ENCODE results near the gene SMARCC1.
"Not testable (repeated sequence)": the region's sequence is repeated elsewhere in the genome, so short reads cannot be mapped to it uniquely, and the experiment has no call there.

Gene SMARCC1

DNA sequence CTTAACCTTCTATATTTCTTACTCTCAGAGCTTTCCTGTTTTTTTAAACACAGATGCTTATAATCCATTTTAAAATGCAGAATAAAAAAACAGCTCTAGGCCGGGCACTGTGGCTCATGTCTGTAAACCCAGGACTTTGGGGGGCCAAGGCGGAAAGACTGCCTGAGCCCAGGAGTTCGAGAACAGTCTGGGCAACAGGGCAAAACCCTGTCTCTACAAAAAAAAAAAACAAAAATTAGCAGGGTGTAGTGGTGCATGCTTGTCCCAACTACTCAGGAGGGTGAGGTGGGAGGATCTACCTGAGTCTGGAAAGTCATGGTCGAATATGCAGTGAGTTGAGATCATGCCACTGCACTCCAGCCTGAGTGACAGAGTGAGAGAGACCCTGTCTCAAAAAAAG is 15.5 kb downstream of the SMARCC1 start:
- DNase-seq (ENCODE audit: insufficient read length, low spot score) = no peak
- FAIRE-seq = no peak
- TF ChIP-seq, protein P1, sequence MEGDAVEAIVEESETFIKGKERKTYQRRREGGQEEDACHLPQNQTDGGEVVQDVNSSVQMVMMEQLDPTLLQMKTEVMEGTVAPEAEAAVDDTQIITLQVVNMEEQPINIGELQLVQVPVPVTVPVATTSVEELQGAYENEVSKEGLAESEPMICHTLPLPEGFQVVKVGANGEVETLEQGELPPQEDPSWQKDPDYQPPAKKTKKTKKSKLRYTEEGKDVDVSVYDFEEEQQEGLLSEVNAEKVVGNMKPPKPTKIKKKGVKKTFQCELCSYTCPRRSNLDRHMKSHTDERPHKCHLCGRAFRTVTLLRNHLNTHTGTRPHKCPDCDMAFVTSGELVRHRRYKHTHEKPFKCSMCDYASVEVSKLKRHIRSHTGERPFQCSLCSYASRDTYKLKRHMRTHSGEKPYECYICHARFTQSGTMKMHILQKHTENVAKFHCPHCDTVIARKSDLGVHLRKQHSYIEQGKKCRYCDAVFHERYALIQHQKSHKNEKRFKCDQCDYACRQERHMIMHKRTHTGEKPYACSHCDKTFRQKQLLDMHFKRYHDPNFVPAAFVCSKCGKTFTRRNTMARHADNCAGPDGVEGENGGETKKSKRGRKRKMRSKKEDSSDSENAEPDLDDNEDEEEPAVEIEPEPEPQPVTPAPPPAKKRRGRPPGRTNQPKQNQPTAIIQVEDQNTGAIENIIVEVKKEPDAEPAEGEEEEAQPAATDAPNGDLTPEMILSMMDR (IDR thresholded peaks at IDR 0.05; ENCODE audit: insufficient read depth, missing control alignments) = no peak

DNA sequence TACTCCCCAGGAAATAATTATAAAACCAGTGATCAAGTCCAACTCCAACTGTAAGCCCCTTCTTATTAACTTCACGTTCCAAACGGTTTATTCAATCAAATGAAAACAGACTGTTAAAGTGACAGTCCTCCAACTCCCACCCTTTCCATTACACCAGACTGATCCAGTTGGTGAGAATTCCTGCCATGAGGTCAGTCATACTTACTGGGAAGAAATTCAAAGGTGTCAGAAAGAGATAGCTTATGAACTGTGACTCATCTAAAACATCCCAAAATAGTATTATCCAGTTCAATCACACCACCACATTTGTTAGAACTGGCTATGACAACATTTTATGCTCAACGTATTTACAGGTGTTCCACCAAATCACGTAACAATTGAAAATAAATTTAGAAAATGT is 19.5 kb downstream of the SMARCC1 start:
- TF ChIP-seq, protein P1 (IDR thresholded peaks at IDR 0.05; ENCODE audit: insufficient read depth, missing control alignments) = no peak
- FAIRE-seq = no peak
- no peak for DNase-seq (ENCODE audit: insufficient read length, low spot score)

DNA sequence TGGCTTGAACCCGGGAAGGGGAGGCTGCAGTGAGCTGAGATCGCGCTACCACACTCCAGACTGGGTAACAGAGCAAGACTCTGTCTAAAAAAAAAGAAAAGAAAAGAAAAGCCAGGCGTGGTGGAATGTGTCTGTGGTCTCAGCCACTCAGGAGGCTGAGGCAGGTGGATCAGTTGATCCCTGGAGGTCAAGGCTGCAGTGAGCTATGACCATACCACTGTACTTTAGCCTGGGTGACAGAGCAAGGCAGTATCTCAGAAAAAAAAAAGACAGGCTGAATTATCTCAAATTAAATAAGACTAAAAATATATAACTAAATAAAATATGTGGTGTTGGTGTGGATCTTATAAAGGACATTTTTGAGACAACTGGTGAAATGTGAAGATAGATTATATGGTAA is 20.6 kb downstream of the SMARCC1 start:
- TF ChIP-seq, protein P1 (IDR thresholded peaks at IDR 0.05; ENCODE audit: insufficient read depth, missing control alignments) = no peak
- DNase-seq (ENCODE audit: insufficient read length, low spot score) (no peak), FAIRE-seq (no peak)

DNA sequence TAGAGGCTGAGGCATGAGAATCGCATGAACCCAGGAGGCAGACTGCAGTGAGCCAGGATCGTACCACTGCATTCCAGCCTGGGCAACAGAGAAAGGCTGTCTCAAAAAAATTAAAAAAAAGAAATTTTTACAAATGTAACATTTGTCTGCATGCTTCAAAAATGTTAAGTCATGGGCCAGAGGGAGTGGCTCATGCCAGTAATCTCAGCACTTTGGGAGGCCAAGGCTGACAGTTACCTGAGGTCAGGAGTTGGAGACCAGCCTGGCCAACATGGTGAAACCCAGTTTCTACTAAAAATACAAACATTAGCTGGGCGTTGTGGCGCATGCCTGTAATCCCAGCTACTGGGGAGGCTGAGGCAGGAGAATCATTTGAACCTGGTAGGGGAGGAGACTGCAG is 21.5 kb downstream of the SMARCC1 start:
- DNase-seq (ENCODE audit: insufficient read length, low spot score); FAIRE-seq: not testable (repeated sequence)

DNA sequence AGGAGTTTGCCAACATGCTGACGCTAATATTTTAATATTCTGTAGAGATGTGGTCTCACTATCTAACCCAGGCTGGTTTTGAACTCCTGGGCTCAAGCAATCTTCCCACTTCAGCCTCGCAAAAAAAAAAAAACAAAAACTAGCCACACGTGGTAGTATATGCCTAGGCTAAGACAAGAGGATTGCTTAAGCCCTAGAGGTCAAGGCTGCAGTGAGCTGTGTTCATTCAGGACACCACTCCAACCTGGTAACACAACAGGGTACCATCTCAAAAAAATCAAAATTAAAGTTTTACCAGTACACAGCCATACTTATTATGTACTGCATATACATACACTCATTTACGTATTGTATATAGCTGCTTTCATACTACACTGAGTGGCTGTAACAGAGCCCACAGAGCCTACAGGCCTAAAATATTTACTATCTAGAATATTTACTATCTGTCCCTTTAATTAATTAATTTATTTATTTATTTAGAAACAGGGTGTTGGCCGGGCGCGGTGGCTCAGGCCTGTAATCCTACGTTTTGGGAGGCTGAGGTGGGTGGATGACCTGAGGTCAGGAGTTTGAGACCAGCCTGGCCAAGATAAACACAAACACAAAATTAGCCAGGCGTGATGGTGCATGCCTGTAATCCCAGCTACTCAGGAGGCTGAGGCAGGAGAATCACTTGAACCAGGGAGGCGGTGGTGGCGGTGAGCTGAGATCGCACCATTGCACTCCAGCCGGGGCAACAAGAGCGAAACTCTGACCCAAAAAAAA is 23.2 kb downstream of the SMARCC1 start:
- DNase-seq (ENCODE audit: insufficient read length, low spot score) = no peak
- FAIRE-seq = no peak
- TF ChIP-seq, protein P1 (IDR thresholded peaks at IDR 0.05; ENCODE audit: insufficient read depth, missing control alignments) = no peak

DNA sequence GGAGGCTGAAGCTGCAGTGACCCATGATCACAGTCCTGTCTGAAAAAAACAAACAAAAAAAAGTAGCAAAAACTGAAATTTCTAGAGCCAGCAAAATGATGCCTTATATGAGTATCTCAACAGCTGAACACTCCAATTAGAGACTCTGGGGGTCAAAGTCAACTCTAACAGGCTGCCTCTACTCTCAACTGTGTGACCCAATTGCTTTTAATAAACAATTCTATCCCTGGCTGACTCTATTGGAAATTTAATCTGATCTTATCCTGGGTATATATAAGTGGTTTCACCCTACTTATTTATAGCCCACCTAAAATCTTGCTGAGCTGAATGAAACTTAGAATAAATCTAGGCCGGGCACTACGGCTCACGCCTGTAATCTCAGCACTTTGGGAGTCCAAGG is 29.0 kb downstream of the SMARCC1 start:
- TF ChIP-seq, protein P1 (IDR thresholded peaks at IDR 0.05; ENCODE audit: insufficient read depth, missing control alignments) = no peak
- DNase-seq (ENCODE audit: insufficient read length, low spot score) (no peak), FAIRE-seq (no peak)

DNA sequence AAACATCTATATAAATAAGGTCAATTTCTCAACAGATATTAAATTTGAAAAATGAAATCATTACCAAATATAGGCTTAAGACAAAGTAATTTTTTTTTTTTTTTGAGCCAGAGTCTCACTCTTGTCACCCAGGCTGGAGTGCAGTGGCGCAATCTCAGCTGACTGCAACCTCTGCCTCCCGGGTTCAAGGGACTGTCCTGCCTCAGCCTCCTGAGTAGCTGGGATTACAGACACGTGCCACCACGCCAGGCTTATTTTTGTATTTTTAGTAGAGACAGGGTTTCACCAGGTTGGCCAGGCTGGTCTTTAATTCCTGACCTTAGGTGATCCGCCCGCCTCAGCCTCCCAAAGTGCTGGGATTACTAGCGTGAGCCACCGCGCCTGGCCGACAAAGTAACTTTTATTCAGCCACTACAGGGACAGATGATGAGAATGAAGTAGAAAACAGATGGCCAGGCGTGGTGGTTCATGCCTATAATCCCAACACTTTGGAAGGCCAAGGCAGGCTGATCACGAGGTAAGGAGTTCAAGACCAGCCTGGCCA is 30.8 kb downstream of the SMARCC1 start:
- FAIRE-seq; DNase-seq (ENCODE audit: insufficient read length, low spot score): not testable (repeated sequence)

DNA sequence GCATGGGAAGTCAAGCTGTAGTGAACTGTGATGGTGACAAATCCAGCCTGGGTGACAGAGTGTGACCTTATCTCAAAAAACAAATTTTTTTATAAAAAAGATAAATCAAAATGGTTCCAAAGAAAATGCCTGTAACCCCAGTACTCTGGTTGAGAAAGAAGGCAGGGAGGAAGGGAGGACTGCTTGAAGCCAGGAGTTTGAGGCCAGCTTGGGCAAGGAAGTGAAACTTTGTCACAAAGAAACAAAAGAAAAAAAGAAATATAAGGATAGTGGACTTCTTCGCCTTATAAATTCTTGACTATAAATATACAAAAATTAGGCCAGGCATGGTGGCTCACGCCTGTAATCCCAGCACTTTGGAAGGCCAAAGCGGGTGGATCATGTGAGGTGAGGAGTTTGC is 34.1 kb downstream of the SMARCC1 start:
- no peak for DNase-seq (ENCODE audit: insufficient read length, low spot score)
- TF ChIP-seq, protein P1 (IDR thresholded peaks at IDR 0.05; ENCODE audit: insufficient read depth, missing control alignments) = no peak
- no peak for FAIRE-seq
